Cardiac muscle cell (in vitro differentiated cells and primary cell): Measurements from ENCODE around the gene BMS1. TPM values are rescaled to one million over a fixed set of nuclear protein-coding genes. Genes with fewer than 3 reads are reported as not detected.
"Not testable (repeated sequence)": the region's sequence is repeated elsewhere in the genome, so short reads cannot be mapped to it uniquely, and the experiment has no call there.

Experiments
- DNase-seq, 2 donors: peaks; one replicate each; pipeline versions ENCODE4 v3.0.0 to v3.0.0-alpha.2; 2010 to 2017; ENCODE audit warnings: low read depth in 1 of 2, low spot score in 1 of 2
- H3K27ac ChIP-seq: fragments of 200-600 bp; sonication (generic); 2 replicates; pipeline ENCODE4 v1.5.1; 2016
- H3K27me3 ChIP-seq: fragments of 200-600 bp; sonication (generic); 2 replicates; pipeline ENCODE4 v1.6.0; 2016; ENCODE audit warnings: control low read depth
- H3K36me3 ChIP-seq: fragments of 200-600 bp; sonication (generic); 2 replicates; pipeline ENCODE4 v1.5.1; 2016; ENCODE audit warnings: control low read depth
- H3K4me1 ChIP-seq: fragments of 200-600 bp; sonication (generic); 2 replicates; pipeline ENCODE4 v1.8.1; 2017; ENCODE audit warnings: low read depth, mild to moderate bottlenecking, mixed run types
- H3K4me3 ChIP-seq: fragments of 200-600 bp; sonication (generic); 2 replicates; pipeline ENCODE4 v1.5.1; 2016; ENCODE audit warnings: mild to moderate bottlenecking
- H3K9me3 ChIP-seq: fragments of 200-600 bp; sonication (generic); 2 replicates; pipeline ENCODE4 v1.5.1; 2017; ENCODE audit warnings: low read depth, mild to moderate bottlenecking, control low read depth
- polyA plus RNA-seq: library from polyadenylated mRNA; unstranded; fragments of >200 nt; fragmentation: Nextera tagmentation; extraction: Ambion mirVana; gene quantifications from 2 replicates; pipeline ENCODE4 v1.2.1, GENCODE V29; 2016
- total RNA-seq: library from RNA; depleted of rRNA; stranded (reverse); fragments of >200 nt; gene quantifications from 2 replicates; pipeline ENCODE4 v1.2.3, GENCODE V29; 2016
- TF ChIP-seq, protein P1 (sequence below): IDR thresholded peaks from 2 replicates; pipeline ENCODE4 v1.5.1; 2012; ENCODE audit warnings: low read depth, mild to moderate bottlenecking, low read length

Gene BMS1, protein sequence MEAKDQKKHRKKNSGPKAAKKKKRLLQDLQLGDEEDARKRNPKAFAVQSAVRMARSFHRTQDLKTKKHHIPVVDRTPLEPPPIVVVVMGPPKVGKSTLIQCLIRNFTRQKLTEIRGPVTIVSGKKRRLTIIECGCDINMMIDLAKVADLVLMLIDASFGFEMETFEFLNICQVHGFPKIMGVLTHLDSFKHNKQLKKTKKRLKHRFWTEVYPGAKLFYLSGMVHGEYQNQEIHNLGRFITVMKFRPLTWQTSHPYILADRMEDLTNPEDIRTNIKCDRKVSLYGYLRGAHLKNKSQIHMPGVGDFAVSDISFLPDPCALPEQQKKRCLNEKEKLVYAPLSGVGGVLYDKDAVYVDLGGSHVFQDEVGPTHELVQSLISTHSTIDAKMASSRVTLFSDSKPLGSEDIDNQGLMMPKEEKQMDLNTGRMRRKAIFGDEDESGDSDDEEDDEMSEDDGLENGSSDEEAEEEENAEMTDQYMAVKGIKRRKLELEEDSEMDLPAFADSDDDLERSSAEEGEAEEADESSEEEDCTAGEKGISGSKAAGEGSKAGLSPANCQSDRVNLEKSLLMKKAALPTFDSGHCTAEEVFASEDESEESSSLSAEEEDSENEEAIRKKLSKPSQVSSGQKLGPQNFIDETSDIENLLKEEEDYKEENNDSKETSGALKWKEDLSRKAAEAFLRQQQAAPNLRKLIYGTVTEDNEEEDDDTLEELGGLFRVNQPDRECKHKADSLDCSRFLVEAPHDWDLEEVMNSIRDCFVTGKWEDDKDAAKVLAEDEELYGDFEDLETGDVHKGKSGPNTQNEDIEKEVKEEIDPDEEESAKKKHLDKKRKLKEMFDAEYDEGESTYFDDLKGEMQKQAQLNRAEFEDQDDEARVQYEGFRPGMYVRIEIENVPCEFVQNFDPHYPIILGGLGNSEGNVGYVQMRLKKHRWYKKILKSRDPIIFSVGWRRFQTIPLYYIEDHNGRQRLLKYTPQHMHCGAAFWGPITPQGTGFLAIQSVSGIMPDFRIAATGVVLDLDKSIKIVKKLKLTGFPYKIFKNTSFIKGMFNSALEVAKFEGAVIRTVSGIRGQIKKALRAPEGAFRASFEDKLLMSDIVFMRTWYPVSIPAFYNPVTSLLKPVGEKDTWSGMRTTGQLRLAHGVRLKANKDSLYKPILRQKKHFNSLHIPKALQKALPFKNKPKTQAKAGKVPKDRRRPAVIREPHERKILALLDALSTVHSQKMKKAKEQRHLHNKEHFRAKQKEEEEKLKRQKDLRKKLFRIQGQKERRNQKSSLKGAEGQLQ
- total RNA-seq = 11.5 and 13.7 TPM in 2 replicates
- 14.8 and 17.2 TPM in 2 replicates for polyA plus RNA-seq

DNA sequence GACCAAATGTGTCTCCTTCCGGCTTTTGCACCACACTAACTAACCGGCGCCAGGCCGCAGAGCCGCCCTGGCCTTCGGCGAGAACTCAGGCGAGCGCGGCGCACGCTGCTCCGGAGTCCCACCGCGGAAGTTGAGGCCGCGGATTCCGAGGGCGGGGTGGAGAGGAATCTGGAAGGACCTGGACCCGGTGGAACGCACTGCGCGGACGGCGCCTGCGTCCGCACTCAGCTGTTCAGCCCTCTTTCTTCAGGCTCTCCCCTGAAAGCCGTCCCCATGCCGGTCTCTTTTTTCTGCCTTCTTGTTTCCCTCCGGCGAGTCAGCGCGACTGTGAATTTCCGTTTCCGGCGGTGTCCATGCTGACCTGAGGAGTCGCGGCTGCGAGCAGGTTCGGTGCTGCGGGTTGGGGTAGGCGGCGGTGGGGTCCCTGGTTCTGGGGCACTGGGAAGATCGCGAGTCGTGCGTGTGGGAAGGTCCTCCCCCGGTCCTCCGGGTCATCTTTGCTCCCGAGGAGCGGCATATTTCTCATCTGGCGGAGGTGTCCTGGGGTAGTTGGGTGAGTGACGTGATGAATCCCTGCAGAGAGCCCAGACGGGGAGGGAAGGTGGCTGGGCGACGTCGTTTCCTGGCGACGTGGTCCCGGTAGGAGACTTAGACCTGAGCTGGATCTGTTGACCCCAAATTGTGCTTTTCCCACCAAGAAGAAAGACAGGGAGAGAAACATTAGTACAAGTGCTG lies at the start of gene BMS1:
TSS of gene BMS1 (plus strand) at position 350 of the 735 bp plus-strand sequence. CDS start 1,600 bp downstream, outside the sequence.
- Histone ChIP-seq H3K27me3 (no peaks in the 10 kb centered on the region), H3K27ac (peak within 1 kb of the TSS; percentile 94), H3K4me1 (peaks cover 6% of the 10 kb centered on the region), H3K36me3 (peaks cover 24% of the 10 kb centered on the region), H3K4me3 (peak within 1 kb of the TSS; percentile 70), H3K9me3 (no peaks in the 10 kb centered on the region)
- TF ChIP-seq, protein P1, sequence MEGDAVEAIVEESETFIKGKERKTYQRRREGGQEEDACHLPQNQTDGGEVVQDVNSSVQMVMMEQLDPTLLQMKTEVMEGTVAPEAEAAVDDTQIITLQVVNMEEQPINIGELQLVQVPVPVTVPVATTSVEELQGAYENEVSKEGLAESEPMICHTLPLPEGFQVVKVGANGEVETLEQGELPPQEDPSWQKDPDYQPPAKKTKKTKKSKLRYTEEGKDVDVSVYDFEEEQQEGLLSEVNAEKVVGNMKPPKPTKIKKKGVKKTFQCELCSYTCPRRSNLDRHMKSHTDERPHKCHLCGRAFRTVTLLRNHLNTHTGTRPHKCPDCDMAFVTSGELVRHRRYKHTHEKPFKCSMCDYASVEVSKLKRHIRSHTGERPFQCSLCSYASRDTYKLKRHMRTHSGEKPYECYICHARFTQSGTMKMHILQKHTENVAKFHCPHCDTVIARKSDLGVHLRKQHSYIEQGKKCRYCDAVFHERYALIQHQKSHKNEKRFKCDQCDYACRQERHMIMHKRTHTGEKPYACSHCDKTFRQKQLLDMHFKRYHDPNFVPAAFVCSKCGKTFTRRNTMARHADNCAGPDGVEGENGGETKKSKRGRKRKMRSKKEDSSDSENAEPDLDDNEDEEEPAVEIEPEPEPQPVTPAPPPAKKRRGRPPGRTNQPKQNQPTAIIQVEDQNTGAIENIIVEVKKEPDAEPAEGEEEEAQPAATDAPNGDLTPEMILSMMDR = no peak
- DNase-seq = peak; percentile 92 to 96

GRCh38 chr10:42734536-42734935 lies 48.1 kb upstream of the BMS1 start:
- TF ChIP-seq, protein P1 = no peak
- Histone ChIP-seq H3K36me3 (no peaks in the 10 kb centered on the region), H3K27ac (no peak overlapping the region), H3K4me1 (no peaks in the 10 kb centered on the region), H3K9me3 (no peaks in the 10 kb centered on the region), H3K4me3 (no peak overlapping the region), H3K27me3 (no peaks in the 10 kb centered on the region)
- DNase-seq = no peak

DNA sequence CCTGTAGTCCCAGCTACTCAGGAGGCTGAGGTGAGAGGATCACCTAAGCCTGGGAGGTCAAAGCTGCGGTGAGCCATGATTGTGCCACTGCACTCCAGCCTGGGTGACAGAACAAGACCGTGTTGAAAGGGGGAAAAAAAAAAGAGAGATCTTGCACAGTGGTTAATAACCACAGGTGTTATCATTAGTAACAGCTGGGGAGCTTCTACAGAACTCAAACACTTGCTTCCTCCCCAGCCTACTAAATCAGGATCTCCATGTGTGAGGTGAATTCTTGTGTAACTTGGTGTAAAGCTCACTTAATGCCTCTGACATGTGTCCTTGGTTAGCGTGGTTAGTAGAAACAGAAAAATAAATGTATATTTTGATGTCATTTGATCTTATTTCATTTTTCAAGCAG lies 43.9 kb upstream of the BMS1 start:
- Histone ChIP-seq H3K9me3 (no peaks in the 10 kb centered on the region), H3K4me3 (no peak overlapping the region), H3K27ac (no peak overlapping the region), H3K36me3 (no peaks in the 10 kb centered on the region), H3K4me1 (no peaks in the 10 kb centered on the region), H3K27me3 (no peaks in the 10 kb centered on the region)
- no peak for DNase-seq
- TF ChIP-seq, protein P1 = no peak

- not testable (repeated sequence) for DNase-seq, H3K4me3 ChIP-seq, H3K27ac ChIP-seq, H3K27me3 ChIP-seq, H3K4me1 ChIP-seq, H3K36me3 ChIP-seq, H3K9me3 ChIP-seq
Measured at GRCh38 chr10:42741536-42741935, 41.1 kb upstream of the BMS1 start.

GRCh38 chr10:42743697-42744096 lies 38.9 kb upstream of the BMS1 start:
- Histone ChIP-seq H3K4me3 (no peak overlapping the region), H3K4me1 (no peaks in the 10 kb centered on the region), H3K27ac (no peak overlapping the region), H3K9me3 (no peaks in the 10 kb centered on the region), H3K27me3 (no peaks in the 10 kb centered on the region), H3K36me3 (no peaks in the 10 kb centered on the region)
- DNase-seq = no peak
- TF ChIP-seq, protein P1 = no peak
